Gastroesophageal sphincter (tissue), 4 donors: ENCODE data around the gene MAP3K14. TPM values are rescaled to one million over a fixed set of nuclear protein-coding genes. Genes with fewer than 3 reads are reported as not detected.
"Not testable (repeated sequence)": the region's sequence is repeated elsewhere in the genome, so short reads cannot be mapped to it uniquely, and the experiment has no call there.

Source experiments
- ATAC-seq: fragments of 150-250 bp; one replicate; pipeline ENCODE4 v1.9.1; 2016; ENCODE audit warnings: mild to moderate bottlenecking, moderate library complexity
- H3K27ac ChIP-seq, 4 donors: fragments of 200-600 bp; sonication (generic) in 3 of 4; 1 replicate in 3 of 4; 2 replicates in 1 of 4; pipeline ENCODE4 v1.5.1; 2016 to 2019
- H3K27me3 ChIP-seq: fragments of 200-600 bp; sonication (generic); one replicate; pipeline ENCODE4 v1.5.1; 2019
- H3K36me3 ChIP-seq, 2 donors: fragments of 200-600 bp; sonication (generic); one replicate each; pipeline ENCODE4 v1.5.1; 2019; ENCODE audit warnings: control low read depth in 1 of 2
- H3K4me1 ChIP-seq, 3 donors: fragments of 200-600 bp; sonication (generic); 1 replicate in 2 of 3; 2 replicates in 1 of 3; pipeline ENCODE4 v1.5.1; 2016 to 2019; ENCODE audit warnings: control low read depth in 2 of 3
- H3K4me3 ChIP-seq, 2 donors: fragments of 200-600 bp; sonication (generic); one replicate each; pipeline ENCODE4 v1.5.1; 2019; ENCODE audit warnings: mild to moderate bottlenecking in 1 of 2, moderate library complexity in 1 of 2
- H3K9me3 ChIP-seq, 3 donors: fragments of 200-600 bp; sonication (generic); one replicate each; pipeline ENCODE4 v1.5.1; 2017 to 2019; ENCODE audit warnings: control low read depth in 2 of 3
- EP300 ChIP-seq: sonication (generic); formaldehyde crosslinking; IDR thresholded peaks from one replicate; pipeline ENCODE4 v1.6.1; 2017; ENCODE audit warnings: antibody characterized with exemption, mild to moderate bottlenecking
- POLR2A ChIP-seq, 2 donors: fragments of 450-650 bp; IDR thresholded peaks; one replicate each; pipeline ENCODE4 v1.6.1; 2017; ENCODE audit warnings: antibody characterized with exemption in 2 of 2, mild to moderate bottlenecking in 2 of 2, moderate library complexity in 1 of 2
- POLR2AphosphoS5 ChIP-seq: sonication (generic); formaldehyde crosslinking; IDR thresholded peaks from one replicate; pipeline ENCODE4 v1.6.1; 2017; ENCODE audit warnings: antibody characterized with exemption
- WGBS, 2 donors: methylation state at CpG; one replicate each; pipeline ENCODE4 v1.1.5; 2018; ENCODE audit warnings: low coverage in 1 of 2; 5-methylcytosine and 5-hydroxymethylcytosine counted together
- total RNA-seq, 4 donors: library from RNA; depleted of rRNA; stranded (reverse); fragments of >200 nt; gene quantifications; one replicate each; pipeline ENCODE4 v1.1.0, GENCODE V29; 2016
- TF ChIP-seq, protein P1 (sequence below), 4 experiments: fragments of 200-600 bp in 2 of 4; fragments of 450-650 bp in 2 of 4; sonication (generic) in 1 of 4; IDR thresholded peaks; one replicate each; pipeline ENCODE4 v1.5.1; 2017 to 2019; ENCODE audit warnings: antibody characterized with exemption in 4 of 4, mild to moderate bottlenecking in 2 of 4, moderate library complexity in 2 of 4

Gene MAP3K14
- total RNA-seq, 4 donors from 2014 or later = 8.5 to 17.5 (median 13.5) TPM

DNA sequence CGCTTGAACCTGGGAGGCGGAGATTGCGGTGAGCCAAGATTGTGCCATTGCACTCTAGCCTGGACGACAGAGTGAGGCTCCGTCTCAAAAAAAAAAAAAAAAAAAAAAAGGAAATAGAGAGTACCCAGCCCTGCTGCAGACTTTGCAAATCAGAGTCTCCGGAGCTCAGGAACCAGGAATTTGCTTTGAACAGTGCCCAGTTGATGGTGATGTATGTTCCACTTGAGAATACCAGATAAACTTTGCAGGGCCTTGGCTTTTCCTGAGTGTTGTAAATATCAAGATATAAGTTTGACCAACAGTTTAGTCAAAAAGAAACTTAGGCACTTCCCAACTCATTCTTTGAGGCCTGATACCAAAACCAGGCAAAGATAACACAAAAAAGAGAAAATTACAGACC, 30.6 kb upstream of the MAP3K14 start:
- TF ChIP-seq EP300 = no peak
- no peak for TF ChIP-seq POLR2A (IDR thresholded peaks at IDR 0.05)
- no peak for TF ChIP-seq POLR2AphosphoS5
- TF ChIP-seq, protein P1, sequence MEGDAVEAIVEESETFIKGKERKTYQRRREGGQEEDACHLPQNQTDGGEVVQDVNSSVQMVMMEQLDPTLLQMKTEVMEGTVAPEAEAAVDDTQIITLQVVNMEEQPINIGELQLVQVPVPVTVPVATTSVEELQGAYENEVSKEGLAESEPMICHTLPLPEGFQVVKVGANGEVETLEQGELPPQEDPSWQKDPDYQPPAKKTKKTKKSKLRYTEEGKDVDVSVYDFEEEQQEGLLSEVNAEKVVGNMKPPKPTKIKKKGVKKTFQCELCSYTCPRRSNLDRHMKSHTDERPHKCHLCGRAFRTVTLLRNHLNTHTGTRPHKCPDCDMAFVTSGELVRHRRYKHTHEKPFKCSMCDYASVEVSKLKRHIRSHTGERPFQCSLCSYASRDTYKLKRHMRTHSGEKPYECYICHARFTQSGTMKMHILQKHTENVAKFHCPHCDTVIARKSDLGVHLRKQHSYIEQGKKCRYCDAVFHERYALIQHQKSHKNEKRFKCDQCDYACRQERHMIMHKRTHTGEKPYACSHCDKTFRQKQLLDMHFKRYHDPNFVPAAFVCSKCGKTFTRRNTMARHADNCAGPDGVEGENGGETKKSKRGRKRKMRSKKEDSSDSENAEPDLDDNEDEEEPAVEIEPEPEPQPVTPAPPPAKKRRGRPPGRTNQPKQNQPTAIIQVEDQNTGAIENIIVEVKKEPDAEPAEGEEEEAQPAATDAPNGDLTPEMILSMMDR (IDR thresholded peaks at IDR 0.05) = no peak
- H3K4me1 ChIP-seq = peaks cover 0 to 8% (median 0%) of the 10 kb centered on the region in 3 donors
- H3K27ac ChIP-seq = no peak overlapping the region
- 50 to 80% methylated on average over 1 to 6 of the region's 6 CpGs for WGBS, 2 donors
- H3K4me3 ChIP-seq = no peak overlapping the region
- no peak for ATAC-seq
- no peaks in the 10 kb centered on the region for H3K36me3 ChIP-seq
- no peaks in the 10 kb centered on the region for H3K27me3 ChIP-seq
- peaks cover 0 to 4% (median 0%) of the 10 kb centered on the region in 3 donors for H3K9me3 ChIP-seq

DNA sequence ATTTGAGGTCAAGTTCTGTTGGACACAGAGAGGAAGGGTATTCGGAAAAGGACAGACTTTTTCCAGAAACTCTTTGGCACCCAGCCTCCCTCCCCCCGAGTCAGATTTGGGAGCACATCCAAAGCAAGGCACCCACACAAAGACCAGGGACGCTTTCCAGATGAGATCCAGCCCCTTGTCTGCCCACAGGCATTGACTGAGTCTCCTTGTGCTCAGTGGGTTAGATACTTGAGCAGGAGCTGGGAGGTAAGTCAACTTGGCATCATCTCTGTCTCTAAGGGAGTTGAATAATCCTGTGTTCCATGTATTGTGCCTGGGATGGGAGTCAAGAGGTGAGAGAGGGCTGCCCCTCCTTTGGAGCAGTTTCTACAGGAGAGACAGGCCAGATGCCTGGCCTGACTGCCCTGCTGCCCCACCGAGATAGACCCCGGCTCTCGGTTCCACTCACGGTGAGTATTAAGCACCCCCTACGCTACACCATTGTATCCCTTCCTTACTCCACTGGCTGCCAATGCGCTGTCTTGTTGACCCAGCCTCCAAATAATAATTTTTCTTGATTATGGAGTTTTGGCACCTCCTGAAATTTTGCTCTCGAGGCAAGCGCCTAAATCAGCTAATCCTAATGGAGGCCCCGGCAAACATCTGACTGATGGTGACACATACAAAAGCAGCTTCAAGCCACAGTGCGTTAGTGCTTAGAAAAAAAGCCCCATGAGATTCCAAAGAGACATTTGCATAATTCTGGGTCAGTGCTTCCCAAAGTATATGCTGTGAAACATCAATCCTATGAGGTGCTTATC, 29.6 kb upstream of the MAP3K14 start:
- WGBS, 2 donors = 58 to 63% methylated on average over 8 to 12 of the region's 13 CpGs
- peak; percentile 8 for ATAC-seq
- Histone ChIP-seq H3K27me3 (no peaks in the 10 kb centered on the region), H3K27ac (peak overlapping the region in 3 of 4 donors; percentile 66 to 74 (median 73)), H3K36me3 (no peaks in the 10 kb centered on the region), H3K4me1 (peaks cover 0 to 19% (median 0%) of the 10 kb centered on the region in 3 donors), H3K9me3 (no peaks in the 10 kb centered on the region), H3K4me3 (no peak overlapping the region)
- TF ChIP-seq EP300 (no peak), POLR2AphosphoS5 (no peak), POLR2A (IDR thresholded peaks at IDR 0.05) (no peak)
- TF ChIP-seq, protein P1 (IDR thresholded peaks at IDR 0.05) = no peak

DNA sequence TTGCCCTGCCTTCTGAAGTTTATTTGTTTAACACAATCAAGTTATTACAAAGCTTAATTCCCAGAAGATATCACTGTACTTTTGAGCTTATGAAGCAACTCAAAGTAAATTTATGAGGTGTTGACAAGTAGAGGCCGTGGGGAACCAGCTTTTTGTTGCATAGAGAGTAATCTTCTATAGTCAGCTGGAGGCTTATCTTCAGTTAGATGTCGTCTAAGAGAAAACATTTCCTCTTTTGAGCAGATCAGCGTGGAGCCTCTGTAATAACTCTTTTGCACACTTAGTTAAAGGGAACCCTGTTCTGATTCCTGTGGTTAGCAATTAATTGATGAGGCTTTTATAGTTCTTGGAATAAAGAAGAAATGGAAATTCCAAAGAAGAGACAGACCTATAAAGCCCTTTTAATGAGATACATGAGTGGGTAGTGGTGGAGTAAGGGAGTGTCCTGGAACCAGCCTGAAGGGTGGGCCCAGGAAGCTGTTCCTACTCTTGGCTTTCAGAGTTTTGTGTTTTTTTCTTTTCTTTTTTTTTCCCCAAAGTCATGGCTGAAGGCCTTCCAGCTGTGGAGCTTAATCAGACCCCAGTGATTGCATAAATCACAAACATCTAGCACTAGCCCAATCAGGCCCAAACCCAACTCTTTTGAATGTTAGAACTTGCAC, 28.9 kb upstream of the MAP3K14 start:
- Histone ChIP-seq H3K9me3 (no peaks in the 10 kb centered on the region), H3K27me3 (no peaks in the 10 kb centered on the region), H3K27ac (peak overlapping the region in 3 of 4 donors; percentile 66 to 74 (median 73)), H3K4me3 (no peak overlapping the region), H3K36me3 (no peaks in the 10 kb centered on the region), H3K4me1 (peaks cover 0 to 21% (median 0%) of the 10 kb centered on the region in 3 donors)
- ATAC-seq = peak; percentile 69
- 14 to 33% methylated on average over 3 of the region's 3 CpGs for WGBS, 2 donors
- TF ChIP-seq POLR2AphosphoS5 = peak; percentile 53
- no peak for TF ChIP-seq EP300

DNA sequence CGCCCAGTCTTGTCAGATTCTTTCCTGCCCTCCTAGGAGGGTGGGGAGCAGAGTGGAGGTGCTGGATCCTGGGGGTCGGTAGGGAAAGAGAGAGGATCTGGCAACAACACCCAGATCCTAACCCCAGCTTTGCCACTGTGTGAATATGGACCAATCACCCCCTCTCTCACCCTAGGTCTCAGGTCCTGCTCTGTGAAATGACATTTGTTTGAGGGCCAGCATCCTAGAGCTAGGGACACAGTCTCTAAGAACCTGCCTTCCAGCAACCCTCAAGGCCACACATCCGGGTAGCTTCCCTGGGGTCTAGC, 28.4 kb upstream of the MAP3K14 start:
- Histone ChIP-seq H3K9me3 (no peaks in the 10 kb centered on the region), H3K4me1 (peaks cover 0 to 21% (median 0%) of the 10 kb centered on the region in 3 donors), H3K36me3 (no peaks in the 10 kb centered on the region), H3K27me3 (no peaks in the 10 kb centered on the region), H3K4me3 (no peak overlapping the region), H3K27ac (peak overlapping the region in 3 of 4 donors; percentile 57 to 74 (median 66))
- no peak for TF ChIP-seq POLR2A (IDR thresholded peaks at IDR 0.05)
- WGBS, 2 donors = 59 to 67% methylated on average over 2 to 3 of the region's 3 CpGs
- no peak for ATAC-seq

DNA sequence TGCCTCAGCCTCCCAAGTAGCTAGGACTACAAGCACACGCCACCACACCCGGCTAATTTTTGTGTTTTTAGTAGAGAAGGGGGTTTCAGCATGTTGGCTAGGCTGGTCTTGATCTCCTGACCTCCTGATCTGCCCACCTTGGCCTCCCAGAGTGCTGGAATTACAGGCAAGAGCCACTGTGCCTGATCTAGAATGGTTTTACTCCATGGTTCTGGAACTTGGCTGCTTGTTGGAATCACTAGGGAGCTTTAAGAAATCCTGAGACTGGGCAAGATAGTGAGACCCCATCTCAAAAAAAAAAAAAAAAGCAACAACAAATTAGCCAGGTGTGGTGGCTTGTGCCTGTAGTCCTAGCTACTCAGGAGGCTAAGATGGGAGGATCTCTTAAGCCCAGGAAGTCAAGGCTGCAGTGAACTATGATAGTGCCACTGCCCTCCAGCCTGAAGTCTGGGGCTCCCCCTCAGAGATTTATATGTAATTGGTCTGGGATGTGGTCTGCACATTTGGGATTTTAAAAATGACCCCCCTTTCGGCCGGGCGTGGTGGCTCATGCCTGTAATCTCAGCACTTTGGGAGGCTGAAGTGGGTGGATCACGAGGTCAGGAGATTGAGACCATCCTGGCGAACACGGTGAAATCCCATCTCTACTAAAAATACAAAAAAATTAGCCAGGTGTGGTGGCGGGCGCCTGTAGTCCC, 27.3 kb upstream of the MAP3K14 start:
- not testable (repeated sequence) for H3K9me3 ChIP-seq, H3K36me3 ChIP-seq, H3K27ac ChIP-seq, H3K4me3 ChIP-seq, ATAC-seq, H3K27me3 ChIP-seq
- peaks cover 0 to 26% (median 0%) of the 10 kb centered on the region in 3 donors for H3K4me1 ChIP-seq
- 91 to 100% methylated on average over 2 to 4 of the region's 10 CpGs for WGBS, 2 donors

DNA sequence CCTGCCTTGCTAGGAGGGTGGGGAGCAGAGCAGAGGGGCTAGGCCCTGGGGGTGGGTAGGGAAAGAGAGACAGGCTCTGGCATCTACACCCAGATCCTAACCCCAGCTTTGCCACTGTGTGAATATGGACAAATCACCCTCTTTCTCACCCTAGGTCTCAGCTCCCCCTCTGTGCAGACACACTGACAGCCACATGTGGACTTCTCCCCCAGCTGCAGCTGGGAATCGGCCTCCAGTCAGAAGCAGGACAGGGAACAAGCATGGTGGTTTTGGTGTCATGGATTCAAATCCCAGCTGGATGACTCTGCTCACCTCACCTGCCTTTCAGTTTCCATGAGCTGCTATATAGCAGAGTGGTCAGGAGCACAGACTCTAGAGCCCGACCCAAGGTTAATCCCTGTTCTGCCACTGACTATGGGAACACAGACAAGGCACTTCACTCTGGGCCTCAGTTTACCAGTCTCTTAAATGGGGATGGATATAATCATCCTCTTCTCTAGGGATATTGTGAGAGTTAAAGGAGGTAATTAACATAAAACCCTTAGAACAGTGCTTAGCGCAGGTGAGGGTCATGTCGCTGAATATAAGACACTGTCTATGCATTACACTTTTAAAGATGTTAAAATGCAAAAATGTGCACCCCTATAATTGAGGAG, 26.2 kb upstream of the MAP3K14 start:
- WGBS, 2 donors = 100% methylated on average over 1 to 2 of the region's 4 CpGs
- Histone ChIP-seq H3K9me3 (no peaks in the 10 kb centered on the region), H3K27ac (no peak overlapping the region), H3K36me3 (no peaks in the 10 kb centered on the region), H3K4me3 (no peak overlapping the region), H3K27me3 (no peaks in the 10 kb centered on the region), H3K4me1 (peaks cover 0 to 38% (median 6%) of the 10 kb centered on the region in 3 donors)
- no peak for ATAC-seq
- TF ChIP-seq EP300 = no peak
- TF ChIP-seq, protein P1 (IDR thresholded peaks at IDR 0.05) = no peak
- no peak for TF ChIP-seq POLR2AphosphoS5
- no peak for TF ChIP-seq POLR2A (IDR thresholded peaks at IDR 0.05)
